RKO (cell line): ENCODE data around the gene TBC1D8B.
"Not testable (repeated sequence)": the region's sequence is repeated elsewhere in the genome, so short reads cannot be mapped to it uniquely, and the experiment has no call there.

Experiments used
- DNase-seq: peaks from one replicate; pipeline ENCODE4 v3.0.0-alpha.2; 2016; ENCODE audit warnings: low spot score

Gene TBC1D8B

GRCh38 chrX:106802388-106803275, at the start of gene TBC1D8B:
Gene TBC1D8B, plus strand, starts transcription at chrX:106802673. Its CDS starts 181 bp downstream, at chrX:106802854.
- peak; percentile 92 for DNase-seq

- DNase-seq = not testable (repeated sequence)
Measured at GRCh38 chrX:106769288-106769687, 33.2 kb upstream of the TBC1D8B start.

DNA sequence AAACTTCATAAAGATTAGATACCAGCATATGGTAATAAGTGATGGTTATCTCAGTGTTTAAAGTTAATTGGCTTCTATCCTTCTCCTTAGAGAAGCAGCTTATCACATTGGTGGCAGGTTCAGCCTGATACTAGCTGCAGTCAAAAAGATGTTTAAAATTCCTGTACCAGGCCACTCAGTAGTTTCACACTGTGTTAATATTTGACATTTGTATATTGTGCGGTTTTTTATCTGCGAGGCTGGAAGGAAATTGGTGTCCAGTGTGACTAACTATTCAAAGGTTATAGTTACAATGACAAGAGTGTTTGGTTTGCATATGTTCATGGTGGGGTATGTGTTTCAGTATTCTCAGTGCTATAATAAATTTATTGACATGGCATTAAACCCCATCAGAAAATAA, 27.5 kb upstream of the TBC1D8B start:
- DNase-seq = no peak

DNA sequence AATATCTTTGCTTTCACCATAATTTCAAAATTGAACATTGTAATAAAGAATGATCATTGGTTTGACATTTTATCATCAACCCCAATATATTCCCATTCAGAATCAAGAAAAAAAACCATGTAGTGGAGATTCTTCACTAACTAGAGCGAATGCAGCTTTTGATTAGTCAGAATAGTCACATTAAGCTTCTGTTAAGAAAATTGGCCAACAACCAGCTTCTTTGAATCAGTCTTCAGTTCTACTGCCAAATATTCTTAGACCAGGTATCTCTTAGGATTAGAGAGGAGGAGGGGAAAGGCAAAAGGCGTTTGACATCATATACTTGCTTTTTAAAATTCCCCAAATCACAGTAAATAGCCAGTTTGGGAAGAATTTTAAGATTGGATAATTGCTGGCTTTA, 22.2 kb upstream of the TBC1D8B start:
- no peak for DNase-seq

- DNase-seq = no peak
Measured at GRCh38 chrX:106780664-106781377, 21.7 kb upstream of the TBC1D8B start.

DNA sequence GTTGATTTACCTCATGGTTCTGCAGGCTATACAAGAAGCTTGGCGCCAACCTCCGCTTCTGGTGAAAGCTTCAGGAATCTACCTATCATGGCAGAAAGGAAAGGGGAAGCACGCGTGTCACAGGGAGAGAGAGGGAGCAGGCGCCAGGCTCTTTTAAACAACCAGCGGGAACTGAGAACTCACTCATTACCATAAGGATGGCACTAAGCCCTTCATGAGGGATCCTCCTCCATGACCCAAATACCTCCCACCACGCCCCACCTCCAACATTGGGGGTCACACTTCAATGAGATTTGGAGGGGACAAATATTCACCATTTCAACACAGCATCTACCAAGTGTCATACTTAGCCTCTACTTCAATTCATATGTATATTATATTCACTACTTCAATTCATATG, 18.8 kb upstream of the TBC1D8B start:
- DNase-seq = no peak

GRCh38 chrX:106791495-106791894, 11.0 kb upstream of the TBC1D8B start:
- peak; percentile 20 for DNase-seq

DNA sequence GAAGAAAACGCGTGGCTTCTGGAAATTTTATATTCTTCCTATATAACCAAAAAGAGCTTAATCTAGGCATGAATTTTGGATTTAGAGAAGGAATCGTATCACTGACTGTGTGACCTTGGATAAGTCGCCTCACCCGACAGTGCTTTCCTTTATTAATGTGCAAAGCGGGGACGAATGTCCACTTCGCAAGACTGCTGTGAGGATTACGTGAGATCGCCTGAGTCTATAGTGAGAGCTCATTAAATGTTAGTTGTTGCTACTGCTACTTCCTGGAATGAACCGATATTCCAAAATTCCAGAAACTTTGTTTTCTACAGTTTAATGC, 448 bp upstream of the TBC1D8B start:
- no peak for DNase-seq

GRCh38 chrX:106811131-106811910, 8.8 kb downstream of the TBC1D8B start:
- DNase-seq = no peak

- DNase-seq = not testable (repeated sequence)
Measured at GRCh38 chrX:106812930-106813329, 10.5 kb downstream of the TBC1D8B start.

GRCh38 chrX:106814093-106814492, 11.6 kb downstream of the TBC1D8B start:
- DNase-seq = not testable (repeated sequence)

DNA sequence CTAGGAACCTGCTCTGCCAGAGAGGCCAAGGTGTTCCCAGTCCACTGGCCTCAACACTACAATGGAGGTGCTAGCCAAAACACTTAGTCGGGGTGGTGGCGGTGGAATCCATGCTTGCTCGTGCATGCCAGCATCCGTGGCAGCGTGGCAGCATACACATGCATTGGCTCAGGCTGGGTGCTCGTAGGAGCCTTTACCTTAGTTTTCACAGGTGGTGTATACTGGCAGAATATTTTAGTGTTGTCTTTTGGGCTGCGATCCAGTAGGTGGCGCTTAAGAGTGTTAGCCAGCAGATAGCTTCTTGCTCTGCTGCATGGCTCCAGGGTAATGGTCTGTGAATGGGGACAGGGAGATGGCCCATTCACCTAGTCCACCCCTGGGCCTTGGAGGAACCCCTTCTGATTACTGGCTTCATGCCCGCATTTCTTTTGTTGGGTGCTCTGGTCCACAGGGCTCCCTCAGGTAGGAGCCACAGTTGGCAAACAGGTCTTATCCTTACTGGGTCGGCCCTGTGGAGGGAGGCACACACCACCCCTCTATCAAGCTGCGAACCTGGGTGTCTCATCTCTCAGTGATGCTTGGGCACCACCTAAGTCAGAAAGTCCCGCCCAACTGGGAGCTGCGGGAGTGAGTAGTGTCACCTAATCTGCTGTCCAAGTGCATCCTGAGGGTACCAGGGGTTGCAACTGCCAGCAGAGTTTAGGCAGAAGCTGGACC, 60.7 kb downstream of the TBC1D8B start:
- no peak for DNase-seq

GRCh38 chrX:106863697-106864096, 61.2 kb downstream of the TBC1D8B start:
- DNase-seq = no peak

- not testable (repeated sequence) for DNase-seq
Measured at GRCh38 chrX:106872796-106873195, 70.3 kb downstream of the TBC1D8B start.

- DNase-seq = peak; percentile 71
Measured at GRCh38 chrX:106874075-106874474, 71.6 kb downstream of the TBC1D8B start.

- DNase-seq = no peak
Measured at GRCh38 chrX:106875151-106875550, 72.7 kb downstream of the TBC1D8B start.

DNA sequence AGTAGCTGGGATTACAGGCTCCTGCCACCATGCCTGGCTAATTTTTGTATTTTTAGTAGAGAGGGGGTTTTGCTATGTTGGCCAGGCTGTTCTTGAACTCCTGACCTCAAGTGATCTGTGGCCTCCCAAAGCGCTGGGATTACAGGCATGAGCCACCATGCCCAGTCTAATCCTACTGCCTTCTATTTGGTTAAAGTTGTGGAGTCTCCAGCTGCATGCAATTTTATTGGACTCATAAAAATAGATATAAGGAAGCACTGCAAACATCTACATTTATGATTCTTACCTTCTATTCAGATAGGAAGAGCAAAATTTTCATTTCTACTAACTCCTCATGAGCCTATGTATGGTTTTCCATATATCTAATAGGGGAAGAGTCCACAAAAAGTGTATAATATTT, 87.0 kb downstream of the TBC1D8B start:
- DNase-seq = no peak

DNA sequence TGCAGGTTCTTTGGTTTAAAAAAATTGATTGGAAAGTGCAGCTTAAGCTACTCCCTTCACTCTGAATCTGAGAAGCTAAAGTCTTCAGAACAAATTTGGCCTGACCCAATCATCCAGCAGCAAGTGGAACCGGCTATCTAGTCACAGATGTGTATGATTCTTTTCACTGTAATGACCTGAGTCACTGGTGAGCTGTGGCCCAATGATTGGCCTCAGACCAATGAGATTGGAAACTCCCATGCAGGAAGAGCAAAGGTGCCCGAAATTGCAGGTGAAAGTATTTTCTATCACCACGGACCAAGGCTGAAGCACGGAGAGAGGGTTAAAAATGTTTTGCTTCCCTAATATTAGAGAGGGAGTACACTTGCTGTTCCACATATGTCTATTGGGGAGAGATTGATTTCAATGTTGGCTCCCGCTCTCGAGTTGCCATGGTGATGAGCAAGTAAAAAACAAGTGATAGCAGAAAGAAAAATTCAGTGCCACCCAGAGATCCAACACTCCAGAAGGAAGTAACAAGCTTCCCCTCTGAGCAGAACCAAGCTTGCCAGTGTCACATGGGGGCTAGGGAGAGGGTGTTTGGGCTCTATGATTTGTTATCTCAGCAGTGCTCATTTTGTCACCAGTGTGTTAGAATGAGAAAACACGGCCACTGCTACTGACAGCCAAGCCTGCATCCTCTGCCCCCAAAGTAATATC, 89.4 kb downstream of the TBC1D8B start:
- DNase-seq = no peak

DNA sequence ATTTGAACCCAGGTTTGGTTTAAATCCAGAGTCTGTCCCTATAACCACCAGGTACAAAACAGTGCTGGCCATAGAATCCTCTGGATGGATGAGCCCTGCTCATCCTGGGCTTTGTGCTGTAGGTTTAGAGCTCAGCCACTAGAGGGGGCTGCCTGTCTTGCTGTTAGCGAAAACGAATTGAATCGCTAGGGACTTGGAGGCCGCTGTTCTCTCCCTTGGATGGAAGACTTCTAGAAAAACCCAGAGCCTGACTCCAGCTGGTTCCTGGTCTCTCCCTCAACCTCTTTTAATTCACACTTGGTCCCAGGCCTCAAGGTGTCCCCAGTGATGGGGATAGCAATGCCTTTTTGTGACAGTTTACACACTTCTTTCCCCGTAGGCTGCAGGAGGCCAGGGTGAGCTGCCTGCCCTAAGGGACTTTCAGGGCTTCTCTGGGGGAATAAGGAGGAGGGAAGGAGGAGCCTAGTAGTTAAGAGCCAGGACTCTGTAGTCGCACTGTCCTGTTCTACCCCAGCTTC, 92.0 kb downstream of the TBC1D8B start:
- peak; percentile 87 for DNase-seq

DNA sequence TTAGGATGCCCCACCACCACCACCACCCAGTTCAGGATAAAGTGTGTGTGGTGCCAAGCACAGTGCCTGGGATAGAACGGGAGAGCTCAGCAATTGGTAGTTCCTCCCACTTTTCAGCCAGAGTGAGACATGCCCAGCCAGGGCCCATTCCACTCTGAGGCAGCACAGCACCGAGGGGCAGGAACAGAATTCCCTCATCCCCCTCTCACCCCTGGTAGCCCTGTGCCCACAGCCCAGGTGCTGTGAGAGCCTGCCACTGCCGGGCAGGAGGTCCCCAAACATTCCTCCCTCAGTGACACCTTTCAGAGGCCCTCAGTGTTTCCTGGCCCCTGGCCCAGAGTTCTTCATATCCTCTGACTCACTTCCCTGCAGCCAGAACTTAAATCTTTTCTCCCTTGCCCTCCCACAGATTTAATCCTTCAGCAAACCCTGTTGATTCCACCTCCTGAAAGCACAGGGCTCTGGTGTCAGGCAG, 92.5 kb downstream of the TBC1D8B start:
- DNase-seq = peak; percentile 83

- DNase-seq = peak; percentile 78
Measured at GRCh38 chrX:106897259-106897658, 94.8 kb downstream of the TBC1D8B start.
